Esophagus muscularis mucosa (tissue), 4 donors: ENCODE results near the gene ITIH1. TPM values are rescaled to one million over a fixed set of nuclear protein-coding genes. Genes with fewer than 3 reads are reported as not detected.

Source experiments
- DNase-seq: peaks from one replicate; pipeline ENCODE4 v3.0.0-alpha.2; 2017; ENCODE audit errors: extremely low spot score
- H3K27ac ChIP-seq, 4 donors: fragments of 200-600 bp; sonication (generic); replicated peaks in 1 of 4; 1 replicate in 3 of 4; 2 replicates in 1 of 4; pipeline ENCODE4 v1.5.1; 2016 to 2019; ENCODE audit warnings: mild to moderate bottlenecking in 1 of 4
- H3K27me3 ChIP-seq, 4 donors: fragments of 200-600 bp; sonication (generic); one replicate each; pipeline versions ENCODE4 v1.5.1 to v1.6.0; 2016 to 2019
- H3K36me3 ChIP-seq, 4 donors: fragments of 200-600 bp; sonication (generic); one replicate each; pipeline ENCODE4 v1.5.1; 2016 to 2019
- H3K4me1 ChIP-seq, 4 donors: fragments of 200-600 bp; sonication (generic); one replicate each; pipeline ENCODE4 v1.5.1; 2016 to 2019
- H3K4me3 ChIP-seq, 4 donors: fragments of 200-600 bp; sonication (generic); 1 replicate in 2 of 4; 2 replicates in 2 of 4; pipeline ENCODE4 v1.5.1; 2016 to 2019; ENCODE audit warnings: mild to moderate bottlenecking in 4 of 4, moderate library complexity in 1 of 4
- H3K9me3 ChIP-seq, 4 donors: fragments of 200-600 bp; sonication (generic); 1 replicate in 3 of 4; 2 replicates in 1 of 4; pipeline ENCODE4 v1.5.1; 2016 to 2019
- CTCF ChIP-seq, 3 experiments: fragments of 200-600 bp in 2 of 3; fragments of 450-650 bp in 1 of 3; sonication (generic) in 2 of 3; IDR thresholded peaks; one replicate each; pipeline ENCODE4 v1.5.1; 2017 to 2019; ENCODE audit warnings: antibody characterized with exemption in 3 of 3, mild to moderate bottlenecking in 2 of 3, moderate library complexity in 1 of 3
- EP300 ChIP-seq: sonication (generic); formaldehyde crosslinking; IDR thresholded peaks from one replicate; pipeline ENCODE4 v1.6.1; 2017; ENCODE audit warnings: antibody characterized with exemption
- POLR2A ChIP-seq: fragments of 450-650 bp; IDR thresholded peaks from one replicate; pipeline ENCODE4 v1.6.1; 2017; ENCODE audit warnings: antibody characterized with exemption, moderate library complexity, mild to moderate bottlenecking, low read depth
- POLR2AphosphoS5 ChIP-seq, 2 donors: sonication (generic); formaldehyde crosslinking; IDR thresholded peaks; one replicate each; pipeline ENCODE4 v1.6.1; 2017; ENCODE audit warnings: antibody characterized with exemption in 2 of 2
- WGBS: methylation state at CpG from one replicate; pipeline ENCODE4 v1.1.5; 2018; 5-methylcytosine and 5-hydroxymethylcytosine counted together
- intact Hi-C: fragments of 100-400 bp; cut with DNase I; formaldehyde crosslinking; loops from one replicate; pipeline ENCODE4 v1.15.1; 2023
- total RNA-seq, 4 donors: library from RNA; depleted of rRNA; stranded (reverse); fragments of >200 nt; gene quantifications; one replicate each; pipeline versions ENCODE4 v1.1.0 to v1.2.1, GENCODE V29; 2016

ITIH1 gene
- total RNA-seq, 4 donors from 2014 or later, result not detected

GRCh38 chr3:52822363-52822762, 45.0 kb downstream of the ITIH1 start:
- WGBS, result 94% methylated on average over 5 of the region's 5 CpGs
- no peak overlapping the region for H3K4me3 ChIP-seq
- peaks cover 6 to 44% (median 21%) of the 10 kb centered on the region in 4 donors for H3K36me3 ChIP-seq
- no peak for DNase-seq
- no peak for TF ChIP-seq POLR2A
- TF ChIP-seq POLR2AphosphoS5 (IDR thresholded peaks at IDR 0.05), result no peak
- no peaks in the 10 kb centered on the region for H3K27me3 ChIP-seq
- H3K27ac ChIP-seq, result no peak overlapping the region
- no peaks in the 10 kb centered on the region for H3K4me1 ChIP-seq
- intact Hi-C loops, result no loop called here
- no peaks in the 10 kb centered on the region for H3K9me3 ChIP-seq

- Histone ChIP-seq H3K27ac (no peak overlapping the region), H3K36me3 (peaks cover 6 to 49% (median 21%) of the 10 kb centered on the region in 4 donors)
- 97% methylated on average over 10 of the region's 10 CpGs for WGBS
Measured at GRCh38 chr3:52824037-52824436, 46.6 kb downstream of the ITIH1 start.

GRCh38 chr3:52827441-52827840, 50.0 kb downstream of the ITIH1 start:
- intact Hi-C loops, result no loop called here
- Histone ChIP-seq H3K4me1 (peaks cover 2 to 16% (median 15%) of the 10 kb centered on the region in 4 donors), H3K27me3 (no peaks in the 10 kb centered on the region), H3K27ac (no peak overlapping the region), H3K4me3 (no peak overlapping the region), H3K9me3 (no peaks in the 10 kb centered on the region), H3K36me3 (peaks cover 6 to 39% (median 18%) of the 10 kb centered on the region in 4 donors)
- WGBS, result 71% methylated on average over 9 of the region's 9 CpGs
- DNase-seq, result no peak
- no peak for TF ChIP-seq EP300
- no peak for TF ChIP-seq CTCF (IDR thresholded peaks at IDR 0.05)
- no peak for TF ChIP-seq POLR2AphosphoS5 (IDR thresholded peaks at IDR 0.05)
- TF ChIP-seq POLR2A, result no peak

More at GRCh38 chr3:52824037-52824436, 46.6 kb downstream of the ITIH1 start:
- Histone ChIP-seq H3K27me3 (no peaks in the 10 kb centered on the region), H3K4me1 (no peaks in the 10 kb centered on the region), H3K9me3 (no peaks in the 10 kb centered on the region), H3K4me3 (no peak overlapping the region)
- TF ChIP-seq POLR2A (no peak), EP300 (no peak), POLR2AphosphoS5 (IDR thresholded peaks at IDR 0.05) (no peak), CTCF (IDR thresholded peaks at IDR 0.05) (no peak)
- DNase-seq, result no peak
- intact Hi-C loops, result no loop called here

GRCh38 chr3:52827866-52828376, 50.5 kb downstream of the ITIH1 start:
- TF ChIP-seq POLR2A (no peak), POLR2AphosphoS5 (IDR thresholded peaks at IDR 0.05) (no peak), EP300 (no peak), CTCF (IDR thresholded peaks at IDR 0.05) (no peak)
- Histone ChIP-seq H3K27me3 (no peaks in the 10 kb centered on the region), H3K27ac (no peak overlapping the region), H3K9me3 (no peaks in the 10 kb centered on the region), H3K4me1 (peaks cover 2 to 21% (median 17%) of the 10 kb centered on the region in 4 donors), H3K4me3 (no peak overlapping the region), H3K36me3 (peaks cover 6 to 36% (median 19%) of the 10 kb centered on the region in 4 donors)
- DNase-seq, result no peak
- WGBS, result 60% methylated on average over 3 of the region's 10 CpGs
- intact Hi-C loops, result no loop called here

- TF ChIP-seq CTCF (IDR thresholded peaks at IDR 0.05) (no peak), POLR2AphosphoS5 (IDR thresholded peaks at IDR 0.05) (no peak), EP300 (no peak), POLR2A (no peak)
- 80% methylated on average over 2 of the region's 3 CpGs for WGBS
- Histone ChIP-seq H3K27me3 (no peaks in the 10 kb centered on the region), H3K36me3 (peaks cover 0 to 23% (median 6%) of the 10 kb centered on the region in 4 donors), H3K4me3 (no peak overlapping the region), H3K4me1 (peaks cover 9 to 29% (median 23%) of the 10 kb centered on the region in 4 donors), H3K27ac (no peak overlapping the region), H3K9me3 (no peaks in the 10 kb centered on the region)
- DNase-seq, result no peak
- intact Hi-C loops, result no loop called here
Measured at GRCh38 chr3:52829482-52829881, 52.1 kb downstream of the ITIH1 start.
